Measurements from ENCODE around the gene CNBD2. TPM values are rescaled to one million over a fixed set of nuclear protein-coding genes. Genes with fewer than 3 reads are reported as not detected.
"Not testable (repeated sequence)": the region's sequence is repeated elsewhere in the genome, so short reads cannot be mapped to it uniquely, and the experiment has no call there.

CNBD2 gene
- total RNA-seq, 4 donors from 2014 or later = 4.8 to 6.2 TPM; not detected in 2

DNA sequence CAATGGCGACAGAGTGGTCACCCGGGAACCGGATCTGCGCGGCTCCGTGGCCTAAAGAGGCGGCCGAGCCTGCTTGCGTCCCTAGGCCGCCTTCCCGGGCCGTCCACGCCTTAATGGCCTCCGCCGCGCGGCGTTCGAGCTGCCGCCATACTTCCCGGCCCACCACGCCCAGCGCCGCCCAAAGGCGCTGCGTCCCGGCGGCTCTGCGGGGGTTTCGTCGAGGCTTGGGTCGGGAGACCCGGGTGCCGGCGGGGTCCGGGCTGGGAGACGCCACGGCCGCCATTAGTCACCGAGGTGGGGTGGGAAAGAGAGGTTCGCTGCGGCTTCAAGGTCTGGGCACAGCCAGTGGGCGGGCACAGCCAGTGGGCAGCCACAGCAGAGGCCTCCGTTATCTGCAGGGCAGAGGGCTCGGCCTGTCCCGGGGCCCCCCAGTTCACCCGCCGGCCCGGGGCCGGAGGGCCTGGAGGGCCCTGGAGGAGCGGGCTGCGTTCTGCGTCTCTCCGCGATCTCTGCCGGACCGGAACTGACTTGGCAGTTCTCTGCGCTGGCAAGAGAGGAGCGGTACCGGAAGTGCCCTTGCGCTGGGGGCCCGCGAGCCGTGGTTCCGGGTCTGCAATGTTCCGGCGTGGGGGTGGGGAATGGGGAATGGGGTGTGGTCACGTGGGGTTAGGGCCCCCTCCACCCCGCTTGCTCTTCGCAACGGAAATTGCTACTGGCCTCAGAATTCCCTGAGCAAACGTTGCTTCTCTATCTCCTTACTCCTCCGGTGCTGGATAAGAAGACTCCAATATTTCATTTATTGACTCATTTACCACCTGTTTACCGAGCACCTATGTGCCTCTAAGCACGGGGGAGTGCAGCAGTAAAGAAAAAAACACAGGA is 82.3 kb downstream of the CNBD2 start:
- Histone ChIP-seq H3K9me3 (no peaks in the 10 kb centered on the region), H3K27me3 (no peaks in the 10 kb centered on the region), H3K4me3 (peak overlapping the region; percentile 82 to 86), H3K36me3 (no peaks in the 10 kb centered on the region), H3K4me1 (no peaks in the 10 kb centered on the region), H3K27ac (peak overlapping the region; percentile 90 to 91)
- TF ChIP-seq POLR2A (IDR thresholded peaks at IDR 0.05) = peak; percentile 85 to 93
- TF ChIP-seq, protein P1, sequence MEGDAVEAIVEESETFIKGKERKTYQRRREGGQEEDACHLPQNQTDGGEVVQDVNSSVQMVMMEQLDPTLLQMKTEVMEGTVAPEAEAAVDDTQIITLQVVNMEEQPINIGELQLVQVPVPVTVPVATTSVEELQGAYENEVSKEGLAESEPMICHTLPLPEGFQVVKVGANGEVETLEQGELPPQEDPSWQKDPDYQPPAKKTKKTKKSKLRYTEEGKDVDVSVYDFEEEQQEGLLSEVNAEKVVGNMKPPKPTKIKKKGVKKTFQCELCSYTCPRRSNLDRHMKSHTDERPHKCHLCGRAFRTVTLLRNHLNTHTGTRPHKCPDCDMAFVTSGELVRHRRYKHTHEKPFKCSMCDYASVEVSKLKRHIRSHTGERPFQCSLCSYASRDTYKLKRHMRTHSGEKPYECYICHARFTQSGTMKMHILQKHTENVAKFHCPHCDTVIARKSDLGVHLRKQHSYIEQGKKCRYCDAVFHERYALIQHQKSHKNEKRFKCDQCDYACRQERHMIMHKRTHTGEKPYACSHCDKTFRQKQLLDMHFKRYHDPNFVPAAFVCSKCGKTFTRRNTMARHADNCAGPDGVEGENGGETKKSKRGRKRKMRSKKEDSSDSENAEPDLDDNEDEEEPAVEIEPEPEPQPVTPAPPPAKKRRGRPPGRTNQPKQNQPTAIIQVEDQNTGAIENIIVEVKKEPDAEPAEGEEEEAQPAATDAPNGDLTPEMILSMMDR (IDR thresholded peaks at IDR 0.05) = no peak
- DNase-seq = peak; percentile 89 to 90
- intact Hi-C loops (cut with DNase I; ENCODE audit: low total_unique reads) = no loop called here

DNA sequence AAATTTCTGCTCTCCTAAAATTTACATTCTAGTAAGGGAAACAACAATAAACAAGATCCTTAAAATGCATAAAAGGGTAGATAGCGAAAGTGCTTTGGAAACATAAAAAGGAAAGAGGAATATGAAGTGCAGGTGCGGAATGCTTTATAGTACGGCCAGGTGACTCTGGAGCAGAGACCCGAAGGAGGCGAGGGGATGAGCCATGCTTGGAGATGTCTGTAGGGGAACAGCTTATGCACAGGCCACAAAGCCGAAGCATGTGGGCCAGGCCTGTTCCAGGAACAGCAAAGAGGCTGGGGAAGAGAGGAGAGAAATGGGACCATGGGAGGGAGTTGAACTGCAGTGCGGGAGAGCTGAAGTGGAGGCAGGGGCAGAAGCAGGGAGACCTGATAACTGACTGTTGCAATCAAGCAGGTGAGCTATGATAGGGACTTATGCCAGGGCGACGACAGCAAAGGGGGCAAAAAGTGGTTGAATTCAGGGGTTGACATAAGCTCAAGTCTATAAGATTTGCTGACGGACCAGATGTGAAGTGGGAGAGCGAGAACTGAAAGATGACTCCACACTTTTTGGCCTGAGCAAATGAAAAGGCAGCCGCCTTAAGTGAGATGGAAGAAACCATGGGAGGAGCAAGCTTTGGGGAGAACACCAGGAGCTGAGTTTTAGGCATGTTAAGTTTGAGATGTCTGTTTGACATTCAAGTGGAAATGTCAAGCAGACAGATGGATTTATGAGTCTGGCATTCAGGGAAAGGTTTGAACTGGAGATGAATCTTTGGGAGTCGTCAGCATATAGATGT is 83.1 kb downstream of the CNBD2 start:
- no peak for DNase-seq
- intact Hi-C loops (cut with DNase I; ENCODE audit: low total_unique reads) = no loop called here
- Histone ChIP-seq H3K4me1 (no peaks in the 10 kb centered on the region), H3K4me3 (peak overlapping the region; percentile 82 to 86), H3K36me3 (no peaks in the 10 kb centered on the region), H3K27me3 (no peaks in the 10 kb centered on the region), H3K27ac (peak overlapping the region; percentile 90 to 91), H3K9me3 (no peaks in the 10 kb centered on the region)
- TF ChIP-seq, protein P1 (IDR thresholded peaks at IDR 0.05) = no peak
- TF ChIP-seq POLR2A (IDR thresholded peaks at IDR 0.05) = no peak

DNA sequence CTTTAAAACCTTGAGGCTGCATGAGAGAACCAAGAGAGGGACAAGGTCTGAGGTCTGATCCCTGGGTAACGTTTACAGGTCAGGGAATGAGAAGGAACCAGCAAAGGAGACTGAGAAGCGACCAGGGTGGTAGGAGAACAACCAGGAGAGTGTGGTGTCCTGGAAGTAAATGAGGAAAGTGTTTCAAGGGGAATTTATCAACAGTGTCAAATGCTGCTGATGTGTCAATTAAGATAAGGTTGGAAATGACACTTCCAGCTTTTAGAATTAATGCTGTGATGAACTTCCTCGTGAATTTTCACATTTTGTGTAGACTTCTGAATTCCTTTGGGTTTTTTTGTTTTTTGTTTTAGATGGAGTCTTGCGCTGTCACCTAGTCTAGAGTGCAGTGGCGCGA is 83.7 kb downstream of the CNBD2 start:
- H3K36me3 ChIP-seq = no peaks in the 10 kb centered on the region
- H3K9me3 ChIP-seq = no peaks in the 10 kb centered on the region
- no peaks in the 10 kb centered on the region for H3K27me3 ChIP-seq
- no peak for DNase-seq
- no peak for TF ChIP-seq POLR2A (IDR thresholded peaks at IDR 0.05)
- TF ChIP-seq, protein P1 (IDR thresholded peaks at IDR 0.05) = no peak
- H3K4me3 ChIP-seq = no peak overlapping the region
- no peaks in the 10 kb centered on the region for H3K4me1 ChIP-seq
- intact Hi-C loops (cut with DNase I; ENCODE audit: low total_unique reads) = no loop called here
- no peak overlapping the region for H3K27ac ChIP-seq

DNA sequence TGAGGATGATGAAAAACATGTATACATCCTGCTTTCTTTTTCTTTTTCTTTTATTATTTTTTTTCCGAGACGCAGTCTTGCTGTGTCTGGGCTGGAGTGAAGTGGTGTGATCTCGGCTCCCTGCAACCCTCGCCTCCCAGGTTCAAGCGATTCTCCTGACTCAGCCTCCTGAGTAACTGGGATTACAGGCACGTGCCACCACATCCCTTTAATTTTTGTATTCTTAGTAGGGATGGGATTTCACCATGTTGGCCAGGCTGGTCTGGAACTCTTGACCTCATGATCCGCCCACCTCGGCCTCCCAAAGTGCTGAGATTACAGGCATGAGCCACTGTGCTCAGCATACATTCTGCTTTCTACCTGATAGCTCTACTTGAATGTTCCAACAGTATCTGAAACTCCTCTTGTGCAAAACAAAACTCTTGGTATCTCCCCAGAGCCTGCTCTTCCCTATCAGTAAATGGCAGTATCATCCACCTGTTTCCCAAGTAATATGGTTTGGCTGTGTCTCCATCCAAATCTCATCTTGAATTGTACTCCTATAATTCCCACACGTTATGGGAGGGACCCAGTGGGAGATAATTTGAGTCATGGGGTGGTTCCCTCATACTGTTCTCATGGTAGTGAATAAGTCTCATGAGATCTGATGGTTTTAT is 85.6 kb downstream of the CNBD2 start:
- H3K36me3 ChIP-seq; H3K4me3 ChIP-seq; H3K27me3 ChIP-seq; DNase-seq; intact Hi-C loops (cut with DNase I; ENCODE audit: low total_unique reads); H3K27ac ChIP-seq; H3K9me3 ChIP-seq; H3K4me1 ChIP-seq: not testable (repeated sequence)

DNA sequence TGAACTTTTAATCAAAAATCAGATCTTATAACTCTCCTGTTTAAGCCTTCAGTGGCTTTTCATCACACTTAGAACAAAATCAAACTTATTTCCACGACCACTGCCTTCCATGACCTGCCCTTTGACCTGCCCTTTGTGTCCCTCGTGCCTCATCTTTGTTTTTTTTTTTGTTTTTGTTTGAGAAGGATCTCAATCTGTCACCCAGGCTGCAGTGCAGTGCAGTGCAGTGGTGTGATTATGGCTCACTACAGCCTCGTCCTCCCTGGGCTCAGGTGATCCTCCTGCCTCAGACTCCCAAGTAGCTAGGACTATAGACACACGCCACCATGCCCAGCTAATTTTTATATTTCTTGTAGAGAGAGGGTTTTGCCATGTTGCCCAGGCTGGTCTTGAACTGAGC is 86.8 kb downstream of the CNBD2 start:
- TF ChIP-seq, protein P1 (IDR thresholded peaks at IDR 0.05) = no peak
- no peak for TF ChIP-seq POLR2A (IDR thresholded peaks at IDR 0.05)
- no peaks in the 10 kb centered on the region for H3K9me3 ChIP-seq
- no peaks in the 10 kb centered on the region for H3K4me1 ChIP-seq
- H3K36me3 ChIP-seq = no peaks in the 10 kb centered on the region
- no peaks in the 10 kb centered on the region for H3K27me3 ChIP-seq
- DNase-seq = no peak
- no peak overlapping the region for H3K27ac ChIP-seq
- intact Hi-C loops (cut with DNase I; ENCODE audit: low total_unique reads) = no loop called here
- H3K4me3 ChIP-seq = no peak overlapping the region
